HG03159 (cell line): Measurements from ENCODE around the gene POC1B.
A peak's percentile ranks its signal among the peaks of the same experiment; 100 is the strongest.

Experiments
- ATAC-seq: cut with Tn5 transposase; IDR thresholded peaks from one replicate; pipeline ENCODE4 v1.9.1; 2021; ENCODE audit warnings: mild to moderate bottlenecking, moderate library complexity; ENCODE audit not compliant: unreplicated experiment

The POC1B gene

DNA sequence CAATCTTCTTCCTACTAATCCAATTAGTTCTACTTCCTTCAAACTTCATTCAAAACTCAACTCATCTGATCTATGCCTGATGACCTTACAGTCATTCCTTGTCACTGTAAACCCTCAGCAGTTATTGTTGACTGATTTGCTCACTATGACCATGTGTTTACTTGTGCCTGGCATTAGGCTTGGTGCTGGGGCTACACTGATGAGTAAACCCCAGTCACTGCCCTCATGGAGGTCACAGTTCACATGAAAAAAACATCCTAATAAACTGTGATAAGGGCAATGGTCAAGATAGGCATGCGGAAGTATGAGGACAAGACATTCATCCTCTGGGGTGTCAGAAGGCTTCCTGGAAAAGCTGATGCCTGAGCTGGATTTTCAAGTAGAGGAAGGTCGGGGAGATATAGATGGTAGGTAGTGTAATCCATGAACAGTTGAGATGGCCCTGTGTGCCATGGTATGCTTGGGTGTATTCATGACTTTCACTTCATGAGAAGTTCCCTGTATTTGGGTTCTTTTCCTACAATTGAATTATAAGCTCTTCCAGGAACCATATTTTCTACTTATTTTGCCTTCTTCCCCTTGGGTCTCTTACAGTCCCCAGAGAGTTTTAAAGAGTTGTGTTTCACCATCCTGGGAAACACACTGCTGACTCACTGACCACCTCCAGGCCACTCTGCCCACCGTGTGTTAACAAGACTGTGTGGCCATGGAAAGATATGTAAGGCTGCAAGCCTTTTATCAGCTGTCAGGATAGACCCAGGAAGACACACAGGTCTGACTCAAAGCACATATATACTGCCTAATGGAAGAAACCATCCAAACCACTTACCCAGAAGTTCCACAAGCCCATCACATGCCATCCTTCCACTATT, 134.8 kb downstream of the POC1B start:
- no peak for ATAC-seq

DNA sequence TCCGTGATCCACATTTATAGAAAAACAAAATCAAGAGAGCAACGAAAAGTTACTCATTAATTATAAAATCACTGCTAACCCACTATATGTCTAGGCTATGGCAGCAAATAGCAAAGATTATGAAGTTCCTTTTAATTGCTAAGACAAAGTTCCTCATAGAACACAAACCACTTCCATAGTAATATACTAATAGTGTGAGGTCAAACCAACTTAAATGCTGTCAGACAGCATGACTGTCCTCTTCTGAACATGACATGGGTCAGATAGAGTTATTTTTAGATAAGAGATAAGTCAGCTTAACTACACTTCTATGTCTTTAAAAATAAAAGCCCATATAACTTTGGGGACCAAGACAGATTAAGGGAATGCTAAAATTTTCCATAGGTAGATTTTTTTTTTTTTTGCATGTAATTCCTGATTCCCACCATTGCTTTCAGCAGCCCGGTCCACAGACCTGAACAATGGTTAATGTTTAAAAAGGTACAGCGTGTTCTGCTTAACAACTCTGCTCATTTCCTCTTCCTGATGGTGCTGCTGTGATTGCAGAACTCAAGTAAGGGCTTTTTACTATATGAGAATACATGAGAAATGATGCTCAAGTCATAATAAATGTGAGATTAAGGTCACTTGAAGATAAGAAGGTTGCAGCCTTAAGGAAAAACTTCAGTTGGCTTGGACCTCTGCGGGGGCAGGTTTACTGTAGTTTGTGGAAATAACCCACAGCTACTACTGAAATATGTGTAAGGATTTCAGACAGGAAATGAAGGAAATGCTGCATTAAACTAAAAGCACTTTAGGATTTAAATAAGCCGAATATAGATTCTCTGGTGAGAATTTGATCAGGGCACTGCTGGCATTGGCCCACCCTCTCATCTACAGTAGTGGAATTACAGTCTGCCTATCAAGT, 135.8 kb downstream of the POC1B start:
- ATAC-seq: peak; percentile 82

GRCh38 chr12:89386138-89386537, 139.7 kb downstream of the POC1B start:
- ATAC-seq: no peak

DNA sequence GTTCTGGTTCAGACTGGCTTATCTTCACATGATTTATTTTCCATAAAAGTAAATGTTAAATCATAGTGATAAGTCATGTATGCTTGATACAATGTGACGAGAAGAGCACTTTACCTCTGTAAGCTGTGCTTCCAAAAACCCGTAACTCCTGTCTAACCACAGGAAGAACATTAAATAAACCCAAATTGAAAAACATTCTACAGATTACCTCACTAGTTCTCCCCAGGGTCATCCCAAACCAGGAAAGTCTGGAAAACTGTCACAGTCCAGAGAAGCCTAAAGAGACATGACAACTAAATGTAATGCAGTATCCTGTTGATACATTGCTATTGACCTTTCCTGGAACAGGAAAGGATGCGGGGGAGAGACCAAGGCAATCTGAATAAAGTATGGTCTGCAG, 141.0 kb downstream of the POC1B start:
- no peak for ATAC-seq

DNA sequence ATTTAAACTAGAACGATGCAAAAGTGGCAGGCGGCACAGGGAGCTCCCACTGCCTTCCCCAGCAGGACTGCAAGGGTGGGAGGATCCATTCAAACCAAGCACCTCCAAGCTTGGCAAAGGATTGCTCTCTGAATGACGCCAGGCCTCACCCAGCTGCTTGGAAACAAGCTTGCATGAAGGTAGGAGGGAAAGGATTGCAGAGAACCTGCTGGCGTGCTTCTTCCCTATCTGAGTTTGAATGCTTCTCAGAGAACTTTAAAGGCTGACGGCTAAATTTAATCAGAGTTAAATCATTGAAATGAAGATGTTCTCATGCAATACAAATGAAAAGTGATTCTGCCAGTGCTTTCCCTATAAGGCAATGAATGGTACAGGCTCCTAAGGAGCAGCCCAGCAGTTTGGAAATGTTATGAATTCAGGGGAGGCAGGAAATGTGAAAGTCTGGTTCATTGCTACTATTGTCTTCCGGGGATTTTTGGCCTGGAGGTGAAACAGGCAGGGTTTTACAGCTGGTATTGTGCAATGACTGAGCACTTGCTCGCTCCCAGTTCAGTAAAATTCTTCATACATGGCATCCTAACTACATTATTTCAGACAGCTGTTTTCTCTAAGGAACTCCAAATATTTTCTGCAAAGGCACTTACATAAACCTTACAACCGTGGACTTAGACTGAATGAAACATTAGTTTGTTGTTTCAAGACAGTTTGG, 141.6 kb downstream of the POC1B start:
- ATAC-seq: no peak

- ATAC-seq: no peak
Observed at GRCh38 chr12:89383235-89384049, 142.4 kb downstream of the POC1B start.

DNA sequence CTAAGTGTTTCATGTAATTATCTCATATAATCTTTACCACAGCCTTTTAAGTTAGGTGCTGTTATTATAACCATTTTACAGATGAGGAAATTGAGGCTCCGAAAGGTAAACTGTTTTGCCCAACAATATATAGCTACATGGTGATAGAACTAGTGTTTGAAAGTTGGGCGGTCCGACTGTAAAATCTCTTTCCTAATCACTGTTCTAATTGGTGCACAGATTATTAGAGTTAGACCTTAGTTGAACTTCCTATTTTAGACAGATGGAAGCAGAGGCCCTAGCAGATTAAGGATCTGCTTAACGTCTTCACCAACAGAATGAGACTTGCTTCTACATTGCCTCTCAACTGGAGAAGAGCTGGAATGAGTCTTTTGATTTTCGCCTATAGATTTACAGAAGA, 143.5 kb downstream of the POC1B start:
- ATAC-seq: no peak

DNA sequence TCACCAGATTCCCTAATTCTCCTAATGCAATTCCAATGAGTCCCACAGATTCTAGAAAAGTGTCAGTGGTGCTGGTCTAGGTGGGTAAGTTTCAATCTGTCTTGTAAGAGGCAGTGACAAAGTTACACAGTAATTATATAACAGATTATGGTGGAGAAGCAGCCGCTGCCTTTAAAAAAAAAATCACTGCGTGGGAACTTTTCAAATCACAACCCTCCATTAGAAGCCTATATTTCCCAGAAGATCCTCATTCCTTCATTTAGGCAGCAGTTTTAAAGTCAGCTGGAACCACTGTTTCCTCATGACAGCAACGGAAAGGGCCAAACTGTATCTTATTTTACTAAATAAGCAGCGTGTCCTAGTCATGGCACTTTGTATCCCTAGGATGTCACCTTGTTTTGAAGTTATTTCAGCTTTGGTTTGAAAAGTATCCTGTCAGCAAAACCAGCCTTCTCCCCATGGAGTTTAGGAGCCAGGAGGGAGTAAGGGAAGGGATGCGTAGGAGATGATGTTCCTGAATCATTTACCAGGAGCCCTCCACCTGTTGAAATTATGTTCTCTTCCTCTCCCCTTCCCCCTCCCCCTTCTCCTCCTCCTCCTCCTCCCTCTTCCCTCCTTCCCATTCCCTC, 145.9 kb downstream of the POC1B start:
- no peak for ATAC-seq

DNA sequence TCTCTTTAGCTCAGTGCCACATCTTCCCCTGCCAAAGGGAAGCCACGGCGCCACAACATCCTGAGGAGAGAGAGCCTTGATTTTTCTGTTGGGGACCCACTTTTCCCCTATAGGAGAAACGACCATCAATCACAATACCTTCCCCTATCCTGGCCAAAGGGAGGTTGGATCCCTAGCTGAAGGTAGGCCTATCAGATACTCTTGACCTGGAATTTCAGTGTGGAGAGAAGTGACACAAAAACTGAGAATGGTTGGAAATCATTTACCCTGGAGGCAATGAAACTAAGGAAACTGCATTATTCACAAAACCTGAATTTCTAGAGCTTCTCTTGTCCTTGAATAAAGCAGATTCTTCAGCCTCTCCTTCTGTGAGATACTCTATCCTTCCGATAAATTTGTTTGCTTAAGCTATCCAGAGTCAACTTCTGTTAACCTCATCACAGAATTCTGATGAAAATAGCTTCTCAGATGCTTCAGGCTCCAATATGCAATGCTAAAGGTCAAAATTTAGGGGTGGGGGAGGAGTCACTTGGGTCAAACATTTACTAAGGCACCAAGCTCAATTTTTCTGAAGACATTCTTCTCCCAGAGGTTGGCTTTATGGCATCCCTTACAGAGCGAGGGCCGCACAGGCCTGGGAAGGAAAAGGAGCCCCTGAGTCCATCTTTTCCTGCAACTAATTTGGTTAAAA, 146.6 kb downstream of the POC1B start:
- no peak for ATAC-seq

GRCh38 chr12:89376844-89377243, 149.0 kb downstream of the POC1B start:
- ATAC-seq: no peak

DNA sequence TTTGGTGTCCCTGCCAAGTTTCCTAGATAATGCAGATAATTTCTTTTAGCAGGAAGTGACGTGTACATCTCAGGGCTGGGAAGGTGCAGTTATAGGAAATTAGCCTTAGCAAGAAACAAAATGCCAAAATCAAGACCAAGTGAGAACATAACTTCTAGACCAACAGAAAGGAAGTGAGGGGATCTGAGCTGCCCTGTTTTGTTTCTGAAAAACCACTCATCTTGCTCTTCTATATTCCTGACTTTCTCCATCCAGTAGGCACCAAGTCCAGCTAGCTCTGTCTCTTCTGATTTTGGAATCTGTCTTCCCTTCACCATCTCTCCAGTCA, 149.7 kb downstream of the POC1B start:
- ATAC-seq: no peak

GRCh38 chr12:89373763-89374572, 151.9 kb downstream of the POC1B start:
- ATAC-seq: no peak

- no peak for ATAC-seq
Observed at GRCh38 chr12:89372584-89373370, 153.1 kb downstream of the POC1B start.

DNA sequence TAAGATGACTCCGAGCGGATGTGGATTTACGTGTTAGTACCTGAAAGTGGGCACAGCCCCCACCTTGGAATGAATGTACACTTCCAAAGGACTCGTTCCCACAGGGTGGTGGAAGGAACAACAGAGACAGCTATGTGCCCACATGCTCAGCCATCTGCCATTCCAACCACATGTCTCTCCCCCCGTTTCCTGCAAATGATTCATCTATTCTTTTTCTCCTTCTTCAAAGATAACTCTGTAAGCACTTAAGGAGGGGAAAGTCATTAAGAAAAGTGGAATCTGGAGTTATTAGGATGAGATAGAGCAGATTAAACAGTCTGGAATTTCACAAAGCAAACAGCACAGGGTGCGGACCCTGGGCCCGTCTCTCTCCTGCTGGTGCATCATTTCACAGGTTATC, 155.0 kb downstream of the POC1B start:
- ATAC-seq: no peak

DNA sequence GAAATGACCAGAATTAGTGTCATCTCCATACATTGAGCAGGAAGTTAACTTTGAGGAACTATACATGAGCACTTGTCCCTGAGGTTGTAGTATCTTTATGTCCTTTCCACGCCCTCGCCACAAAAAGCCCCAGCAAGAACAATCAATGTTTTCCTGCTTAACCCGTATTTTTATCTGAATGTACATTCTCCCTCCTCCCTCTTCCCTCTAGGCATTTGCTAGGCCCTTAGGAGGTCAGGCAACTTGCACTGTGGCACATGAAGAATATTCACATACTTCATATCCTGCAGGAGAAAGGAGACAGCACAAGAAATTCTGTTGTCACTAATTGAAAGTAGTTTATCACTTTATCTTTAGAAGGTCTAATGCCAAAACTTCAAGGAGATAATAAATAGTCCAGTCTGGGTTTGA, 155.4 kb downstream of the POC1B start:
- no peak for ATAC-seq
